ENCODE data around the gene CEP250. TPM values are rescaled to one million over a fixed set of nuclear protein-coding genes. Genes with fewer than 3 reads are reported as not detected.

The CEP250 gene
- polyA plus RNA-seq, 1 donor (not counting 4 experiments of a cell fraction or from before 2014, with no cell fraction given), result 8.1 TPM

DNA sequence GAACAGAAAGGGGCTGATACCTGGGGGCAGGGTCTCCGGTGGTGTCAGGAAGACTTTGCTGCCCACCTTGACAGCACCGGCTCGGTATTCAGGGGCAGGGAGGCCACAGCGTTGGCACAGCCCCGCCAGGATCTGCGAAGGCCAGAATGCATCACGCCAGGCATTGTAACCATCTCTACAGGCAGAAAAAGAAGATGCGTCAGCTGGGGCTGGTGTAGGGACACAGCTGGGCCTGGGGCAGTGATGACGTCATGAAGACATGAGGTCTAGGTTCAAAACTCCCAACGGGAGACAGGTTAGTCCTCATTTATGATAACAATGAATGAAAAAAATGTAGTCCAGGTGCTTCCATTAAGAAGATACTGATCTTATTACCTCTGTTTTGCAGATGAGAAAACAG is 108.4 kb downstream of the CEP250 start:
- peaks cover 4% of the 10 kb centered on the region for H3K27me3 ChIP-seq (ENCODE audit: control insufficient read depth, extremely low read depth, insufficient read depth, low read length)
- no peak overlapping the region for H3K27ac ChIP-seq (ENCODE audit: control insufficient read depth, insufficient read depth, low read length)
- DNase-seq (ENCODE audit: low read depth, low spot score), result no peak
- H3K9me1 ChIP-seq (ENCODE audit: control insufficient read depth, extremely low read depth, insufficient read depth, low read length), result no peaks in the 10 kb centered on the region
- no peak overlapping the region for H3K4me3 ChIP-seq (ENCODE audit: control insufficient read depth in 2 of 3, extremely low read depth in 1 of 3, insufficient read depth in 2 of 3, low read depth in 1 of 3, low read length in 3 of 3)
- H3K4me2 ChIP-seq (ENCODE audit: control insufficient read depth, extremely low read depth, insufficient read depth, low read depth, low read length), result no peak overlapping the region
- dilution Hi-C loops (cut with MboI; ENCODE audit: extremely low pct_ligation_motif_present, low sequenced_read_pairs), result no loop called here
- H4K20me1 ChIP-seq (ENCODE audit: control insufficient read depth, extremely low read depth, insufficient read depth, low read length), result no peaks in the 10 kb centered on the region
- TF ChIP-seq CTCF (optimal IDR thresholded peaks at IDR 0.05 in 1 of 3, IDR thresholded peaks at IDR 0.05 in 1 of 3, conservative IDR thresholded peaks at IDR 0.05 in 1 of 3; ENCODE audit: extremely low read depth in 1 of 3, insufficient read depth in 2 of 3, low read length in 3 of 3) (no peak), EZH2 (IDR thresholded peaks at IDR 0.05; ENCODE audit: low read length) (no peak)
- no peak for FAIRE-seq
- no peak overlapping the region for H2AFZ ChIP-seq (ENCODE audit: control insufficient read depth, low read length)
- H3K36me3 ChIP-seq (ENCODE audit: control insufficient read depth in 2 of 2, extremely low read depth in 1 of 2, insufficient read depth in 2 of 2, low read length in 2 of 2), result peaks cover 0 to 1% of the 10 kb centered on the region in 2 experiments
- H3K4me1 ChIP-seq (ENCODE audit: control insufficient read depth, extremely low read depth, insufficient read depth, low read length), result no peaks in the 10 kb centered on the region
- H3K9me3 ChIP-seq (ENCODE audit: control insufficient read depth, low read depth, low read length), result no peaks in the 10 kb centered on the region
- no peak overlapping the region for H3K9ac ChIP-seq (ENCODE audit: control insufficient read depth, extremely low read depth, insufficient read depth, low read length)
- H3K79me2 ChIP-seq (ENCODE audit: control insufficient read depth, insufficient read depth, low read length), result no peaks in the 10 kb centered on the region

- Histone ChIP-seq H2AFZ (ENCODE audit: control insufficient read depth, low read length) (no peak overlapping the region), H3K9ac (ENCODE audit: control insufficient read depth, extremely low read depth, insufficient read depth, low read length) (no peak overlapping the region), H4K20me1 (ENCODE audit: control insufficient read depth, extremely low read depth, insufficient read depth, low read length) (no peaks in the 10 kb centered on the region), H3K9me1 (ENCODE audit: control insufficient read depth, extremely low read depth, insufficient read depth, low read length) (no peaks in the 10 kb centered on the region), H3K4me3 (ENCODE audit: control insufficient read depth in 2 of 3, extremely low read depth in 1 of 3, insufficient read depth in 2 of 3, low read depth in 1 of 3, low read length in 3 of 3) (no peak overlapping the region), H3K4me1 (ENCODE audit: control insufficient read depth, extremely low read depth, insufficient read depth, low read length) (no peaks in the 10 kb centered on the region), H3K9me3 (ENCODE audit: control insufficient read depth, low read depth, low read length) (no peaks in the 10 kb centered on the region), H3K4me2 (ENCODE audit: control insufficient read depth, extremely low read depth, insufficient read depth, low read depth, low read length) (no peak overlapping the region), H3K27ac (ENCODE audit: control insufficient read depth, insufficient read depth, low read length) (no peak overlapping the region), H3K27me3 (ENCODE audit: control insufficient read depth, extremely low read depth, insufficient read depth, low read length) (peaks cover 4% of the 10 kb centered on the region), H3K36me3 (ENCODE audit: control insufficient read depth in 2 of 2, extremely low read depth in 1 of 2, insufficient read depth in 2 of 2, low read length in 2 of 2) (no peaks in the 10 kb centered on the region), H3K79me2 (ENCODE audit: control insufficient read depth, insufficient read depth, low read length) (no peaks in the 10 kb centered on the region)
- dilution Hi-C loops (cut with MboI; ENCODE audit: extremely low pct_ligation_motif_present, low sequenced_read_pairs), result no loop called here
- TF ChIP-seq EZH2 (IDR thresholded peaks at IDR 0.05; ENCODE audit: low read length) (no peak), CTCF (optimal IDR thresholded peaks at IDR 0.05 in 1 of 3, IDR thresholded peaks at IDR 0.05 in 1 of 3, conservative IDR thresholded peaks at IDR 0.05 in 1 of 3; ENCODE audit: extremely low read depth in 1 of 3, insufficient read depth in 2 of 3, low read length in 3 of 3) (no peak)
- DNase-seq (ENCODE audit: low read depth, low spot score) (no peak), FAIRE-seq (no peak)
Observed at GRCh38 chr20:35564905-35565304, 109.5 kb downstream of the CEP250 start.
